Mammary epithelial cell (primary cell): ENCODE results near the gene LIPN.

Experiments
- CTCF ChIP-seq, 2 donors: IDR thresholded peaks in 1 of 2; conservative IDR thresholded peaks in 1 of 2; 2 replicates each; pipeline ENCODE4 v1.5.1; 2011 to 2012; ENCODE audit warnings: inconsistent platforms in 2 of 2, low read length in 2 of 2, mild to moderate bottlenecking in 2 of 2, control low read depth in 1 of 2, low read depth in 1 of 2; ENCODE audit not compliant: insufficient read depth in 1 of 2; ENCODE audit errors: extremely low read depth in 1 of 2
- EZH2 ChIP-seq: IDR thresholded peaks from 2 replicates; pipeline ENCODE4 v1.6.1; 2012; ENCODE audit warnings: low read length, inconsistent platforms, borderline replicate concordance

DNA sequence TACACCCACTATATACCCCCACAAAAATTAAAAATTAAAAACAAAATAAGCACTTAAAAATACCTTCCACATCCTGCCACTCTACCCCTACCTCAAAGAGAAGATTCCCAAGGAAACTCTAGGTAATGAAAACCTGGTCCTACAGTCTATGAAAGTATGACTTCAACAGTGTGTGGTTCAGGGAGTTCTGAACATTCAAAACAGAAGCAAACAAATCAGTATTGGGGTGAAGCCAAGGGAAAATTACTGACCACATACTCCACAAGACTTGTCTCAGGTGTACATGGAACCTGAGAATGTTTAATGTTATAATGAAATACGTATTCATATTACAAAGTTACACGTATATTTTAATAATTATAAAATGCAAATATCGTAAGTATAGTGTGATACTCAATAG, 22.4 kb downstream of the LIPN start:
- TF ChIP-seq CTCF (conservative IDR thresholded peaks at IDR 0.05 in 1 of 2, IDR thresholded peaks at IDR 0.05 in 1 of 2; ENCODE audit: extremely low read depth in 1 of 2, insufficient read depth in 1 of 2, low read depth in 1 of 2, low read length in 2 of 2): no peak
- no peak for TF ChIP-seq EZH2
